ENCODE measurements around the gene NKD1. TPM values are rescaled to one million over a fixed set of nuclear protein-coding genes. Genes with fewer than 3 reads are reported as not detected.

NKD1 gene
- total RNA-seq, 1 experiment from 2014 or later: 0.11 TPM

GRCh38 chr16:50613281-50613963 is 65.2 kb downstream of the NKD1 start:
- no peak for DNase-seq (ENCODE audit: low read depth)

- no peak for DNase-seq (ENCODE audit: low read depth)
Observed at GRCh38 chr16:50613964-50614474, 65.8 kb downstream of the NKD1 start.

GRCh38 chr16:50614955-50615724 is 66.9 kb downstream of the NKD1 start:
- DNase-seq (ENCODE audit: low read depth): no peak

- DNase-seq (ENCODE audit: low read depth): no peak
Observed at GRCh38 chr16:50615891-50616290, 67.7 kb downstream of the NKD1 start.

- no peak for DNase-seq (ENCODE audit: low read depth)
Observed at GRCh38 chr16:50616386-50616785, 68.2 kb downstream of the NKD1 start.

- peak; percentile 20 for DNase-seq (ENCODE audit: low read depth)
Observed at GRCh38 chr16:50616883-50617645, 68.9 kb downstream of the NKD1 start.

GRCh38 chr16:50617646-50618184 is 69.5 kb downstream of the NKD1 start:
- DNase-seq (ENCODE audit: low read depth): no peak

GRCh38 chr16:50618238-50618918 is 70.2 kb downstream of the NKD1 start:
- no peak for DNase-seq (ENCODE audit: low read depth)

GRCh38 chr16:50619702-50620491 is 71.7 kb downstream of the NKD1 start:
- DNase-seq (ENCODE audit: low read depth): no peak

GRCh38 chr16:50620646-50621451 is 72.7 kb downstream of the NKD1 start:
- DNase-seq (ENCODE audit: low read depth): no peak

GRCh38 chr16:50621452-50621792 is 73.2 kb downstream of the NKD1 start:
- no peak for DNase-seq (ENCODE audit: low read depth)

GRCh38 chr16:50622029-50622428 is 73.8 kb downstream of the NKD1 start:
- no peak for DNase-seq (ENCODE audit: low read depth)

- no peak for DNase-seq (ENCODE audit: low read depth)
Observed at GRCh38 chr16:50622643-50623369, 74.6 kb downstream of the NKD1 start.

GRCh38 chr16:50624449-50624970 is 76.3 kb downstream of the NKD1 start:
- no peak for DNase-seq (ENCODE audit: low read depth)

GRCh38 chr16:50625374-50625773 is 77.2 kb downstream of the NKD1 start:
- no peak for DNase-seq (ENCODE audit: low read depth)

GRCh38 chr16:50626868-50627267 is 78.7 kb downstream of the NKD1 start:
- DNase-seq (ENCODE audit: low read depth): no peak

- DNase-seq (ENCODE audit: low read depth): peak; percentile 19
Observed at GRCh38 chr16:50627419-50627818, 79.2 kb downstream of the NKD1 start.

GRCh38 chr16:50628156-50628802 is 80.1 kb downstream of the NKD1 start:
- DNase-seq (ENCODE audit: low read depth): no peak
